ENCODE measurements around the gene MIPOL1. TPM values are rescaled to one million over a fixed set of nuclear protein-coding genes. Genes with fewer than 3 reads are reported as not detected.

MIPOL1 gene
- total and polyA plus RNA-seq, 2 donors (not counting 3 experiments of a cell fraction or from before 2014, with no cell fraction given): 3.4 to 33.5 TPM

DNA sequence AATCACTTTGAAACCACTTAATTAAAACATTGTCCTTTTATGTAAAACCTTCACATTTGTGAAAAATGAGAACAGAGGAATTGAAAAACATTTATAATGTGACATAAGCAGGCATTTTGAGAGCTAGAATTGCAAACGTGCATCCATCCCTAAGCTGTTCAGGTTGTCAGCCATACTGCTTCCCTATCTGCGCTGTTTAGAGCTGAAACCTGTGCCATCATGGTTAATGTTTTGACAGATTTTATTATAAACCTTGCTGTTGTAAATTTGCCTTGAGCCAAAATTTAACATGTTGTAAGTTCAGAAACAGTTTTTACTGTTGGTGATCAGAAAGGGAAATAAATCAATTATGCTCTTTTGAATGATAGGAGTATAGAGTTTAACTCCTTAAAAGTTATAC, 365.5 kb downstream of the MIPOL1 start:
- H3K36me3 ChIP-seq (ENCODE audit: control insufficient read depth in 2 of 2, extremely low read depth in 1 of 2, insufficient read depth in 2 of 2, low read length in 2 of 2): no peaks in the 10 kb centered on the region
- TF ChIP-seq JUN (IDR thresholded peaks at IDR 0.05; ENCODE audit: borderline replicate concordance, insufficient read depth, insufficient read length, low read depth) (no peak), POLR2AphosphoS5 (IDR thresholded peaks at IDR 0.05; ENCODE audit: insufficient read depth, low read depth, low read length) (no peak)
- H3K4me2 ChIP-seq (ENCODE audit: insufficient read depth, low read length): no peak overlapping the region
- dilution Hi-C loops (cut with MboI; ENCODE audit: extremely low pct_ligation_motif_present, low sequenced_read_pairs): no loop called here
- H3K4me1 ChIP-seq (ENCODE audit: control insufficient read depth, extremely low read depth, insufficient read depth, low read length): peaks cover 19% of the 10 kb centered on the region
- POLR2A ChIA-PET: no interaction called here
- intact Hi-C loops (cut with micrococcal nuclease): no loop called here
- H3K27me3 ChIP-seq (ENCODE audit: control insufficient read depth in 2 of 2, insufficient read depth in 2 of 2, low read length in 2 of 2): no peaks in the 10 kb centered on the region
- no peaks in the 10 kb centered on the region for H3K9me1 ChIP-seq (replicated peaks; ENCODE audit: control insufficient read depth, extremely low read depth, insufficient read depth, low read length)
- no TSS peak for BruUV-seq (replicated peaks)
- no peaks in the 10 kb centered on the region for H3K79me2 ChIP-seq (ENCODE audit: control insufficient read depth, insufficient read depth, low read length)
- H3K9me3 ChIP-seq (replicated peaks; ENCODE audit: control insufficient read depth, insufficient read depth, low read length): no peaks in the 10 kb centered on the region
- no peak overlapping the region for H3K4me3 ChIP-seq (replicated peaks in 1 of 3; ENCODE audit: insufficient read depth in 1 of 3, low read depth in 1 of 3, low read length in 3 of 3)
- no peak overlapping the region for H3K9ac ChIP-seq (replicated peaks; ENCODE audit: extremely low read depth, insufficient read depth, low read length)
- no peak overlapping the region for H3K27ac ChIP-seq (ENCODE audit: insufficient read depth, low read depth, low read length)
- DNase-seq (ENCODE audit: low read depth, low spot score): no peak
- H4K20me1 ChIP-seq (replicated peaks; ENCODE audit: control insufficient read depth, extremely low read depth, insufficient read depth, low read length): no peaks in the 10 kb centered on the region
- CTCF ChIA-PET: interaction anchor here (1.9 kb wide), 1 partner anchor 34 kb away, joined by 4 read pairs; no protein-coding TSS in a partner anchor
- FAIRE-seq: no peak
- H2AFZ ChIP-seq (ENCODE audit: low read depth, low read length): no peak overlapping the region

DNA sequence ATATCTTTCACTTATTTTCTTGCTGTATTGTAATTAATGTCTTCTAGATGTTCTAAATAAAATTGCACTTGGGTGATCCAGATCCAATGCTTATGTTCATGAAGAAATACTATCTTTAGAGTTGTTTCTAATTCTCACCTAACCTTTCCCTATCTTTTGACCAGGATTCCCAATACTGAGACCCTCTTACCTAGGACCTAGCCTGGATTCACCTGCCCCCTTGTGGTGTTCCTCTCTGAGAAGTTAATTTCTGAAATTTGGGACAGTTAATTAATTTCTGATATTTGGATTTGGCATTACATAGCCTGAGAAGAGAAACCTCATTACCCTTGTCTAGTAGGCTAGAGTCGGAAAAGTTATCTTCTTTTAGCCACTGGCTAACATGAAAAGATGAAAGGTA, 367.8 kb downstream of the MIPOL1 start:
- TF ChIP-seq MYC (IDR thresholded peaks at IDR 0.05; ENCODE audit: low read depth, low read length) (no peak), JUN (IDR thresholded peaks at IDR 0.05; ENCODE audit: borderline replicate concordance, insufficient read depth, insufficient read length, low read depth) (no peak), POLR2A (IDR thresholded peaks at IDR 0.05; ENCODE audit: low read depth, low read length) (no peak)
- H3K36me3 ChIP-seq (ENCODE audit: control insufficient read depth in 2 of 2, extremely low read depth in 1 of 2, insufficient read depth in 2 of 2, low read length in 2 of 2): no peaks in the 10 kb centered on the region
- H3K9me3 ChIP-seq (replicated peaks; ENCODE audit: control insufficient read depth, insufficient read depth, low read length): no peaks in the 10 kb centered on the region
- ChIA-PET POLR2A (no interaction called here), CTCF (no interaction called here)
- H2AFZ ChIP-seq (ENCODE audit: low read depth, low read length): no peak overlapping the region
- BruUV-seq (replicated peaks): no TSS peak
- DNase-seq (ENCODE audit: low read depth, low spot score) (no peak), FAIRE-seq (no peak)
- H3K4me2 ChIP-seq (ENCODE audit: insufficient read depth, low read length): no peak overlapping the region
- peaks cover 19% of the 10 kb centered on the region for H3K4me1 ChIP-seq (ENCODE audit: control insufficient read depth, extremely low read depth, insufficient read depth, low read length)
- H3K79me2 ChIP-seq (ENCODE audit: control insufficient read depth, insufficient read depth, low read length): no peaks in the 10 kb centered on the region
- dilution Hi-C loops (cut with MboI; ENCODE audit: extremely low pct_ligation_motif_present, low sequenced_read_pairs): no loop called here
- no peaks in the 10 kb centered on the region for H4K20me1 ChIP-seq (replicated peaks; ENCODE audit: control insufficient read depth, extremely low read depth, insufficient read depth, low read length)
- no peak overlapping the region for H3K4me3 ChIP-seq (replicated peaks in 1 of 3; ENCODE audit: insufficient read depth in 1 of 3, low read depth in 1 of 3, low read length in 3 of 3)
- no peak overlapping the region for H3K27ac ChIP-seq (ENCODE audit: insufficient read depth, low read depth, low read length)
- H3K27me3 ChIP-seq (ENCODE audit: control insufficient read depth in 2 of 2, insufficient read depth in 2 of 2, low read length in 2 of 2): no peaks in the 10 kb centered on the region
- H3K9ac ChIP-seq (replicated peaks; ENCODE audit: extremely low read depth, insufficient read depth, low read length): no peak overlapping the region
- H3K9me1 ChIP-seq (replicated peaks; ENCODE audit: control insufficient read depth, extremely low read depth, insufficient read depth, low read length): no peaks in the 10 kb centered on the region
- intact Hi-C loops (cut with micrococcal nuclease): loop anchor here (1.0 kb wide), 1 partner anchor 319 kb away; no protein-coding TSS in a partner anchor
